Dendritic cell treated with granulocyte-macrophage colony-stimulating factor and Interleukin-4, amounts not matched to agents 40 ng/mL and 50 ng/mL, for 4 days (primary cell): ENCODE measurements around the gene CBLIF.
"Not testable (repeated sequence)": the region's sequence is repeated elsewhere in the genome, so short reads cannot be mapped to it uniquely, and the experiment has no call there.

ENCODE experiments used
- H3K27ac Mint-ChIP-seq: one replicate; pipeline ENCODE4 v1.8.0; 2022; ENCODE audit warnings: mild to moderate bottlenecking, mixed read lengths
- H3K27me3 Mint-ChIP-seq: one replicate; pipeline ENCODE4 v1.8.0; 2022; ENCODE audit warnings: mild to moderate bottlenecking, mixed read lengths
- H3K36me3 Mint-ChIP-seq: one replicate; pipeline ENCODE4 v1.8.0; 2022; ENCODE audit warnings: low read depth, mixed read lengths
- H3K4me1 Mint-ChIP-seq: one replicate; pipeline ENCODE4 v1.8.0; 2022; ENCODE audit warnings: low read depth, mixed read lengths
- H3K4me3 Mint-ChIP-seq: one replicate; pipeline ENCODE4 v1.8.0; 2022; ENCODE audit warnings: mild to moderate bottlenecking, moderate library complexity, mixed read lengths
- H3K9me3 Mint-ChIP-seq: one replicate; pipeline ENCODE4 v1.8.0; 2022; ENCODE audit warnings: mixed read lengths
- intact Hi-C: fragments of 100-400 bp; cut with micrococcal nuclease; formaldehyde crosslinking; loops from one replicate; pipeline ENCODE4 v1.15.0; 2022

The CBLIF gene

DNA sequence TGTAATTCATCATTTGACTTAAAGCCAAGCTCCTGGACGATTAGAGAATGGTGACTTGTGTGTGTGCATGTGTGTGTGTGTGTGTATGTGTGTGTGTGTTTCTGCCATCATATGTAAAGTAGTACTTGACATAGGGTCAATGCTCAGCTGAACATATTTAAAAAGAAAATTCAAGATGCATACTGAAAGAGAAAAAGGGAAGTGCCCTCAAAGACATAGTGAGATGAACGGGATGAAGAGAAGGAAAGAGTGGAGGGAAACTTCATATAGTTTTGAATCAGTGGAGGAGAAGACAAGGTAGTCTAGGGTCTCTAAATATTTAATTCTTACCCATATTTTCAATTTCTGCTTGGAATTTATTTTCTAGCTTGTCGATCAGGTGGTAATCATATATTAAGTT, 17.0 kb upstream of the CBLIF start:
- Mint-ChIP-seq H3K27ac (no peak overlapping the region), H3K36me3 (no peaks in the 10 kb centered on the region), H3K27me3 (no peaks in the 10 kb centered on the region), H3K4me1 (peaks cover 31% of the 10 kb centered on the region), H3K9me3 (peaks cover 4% of the 10 kb centered on the region), H3K4me3 (no peak overlapping the region)
- intact Hi-C loops, result no loop called here

DNA sequence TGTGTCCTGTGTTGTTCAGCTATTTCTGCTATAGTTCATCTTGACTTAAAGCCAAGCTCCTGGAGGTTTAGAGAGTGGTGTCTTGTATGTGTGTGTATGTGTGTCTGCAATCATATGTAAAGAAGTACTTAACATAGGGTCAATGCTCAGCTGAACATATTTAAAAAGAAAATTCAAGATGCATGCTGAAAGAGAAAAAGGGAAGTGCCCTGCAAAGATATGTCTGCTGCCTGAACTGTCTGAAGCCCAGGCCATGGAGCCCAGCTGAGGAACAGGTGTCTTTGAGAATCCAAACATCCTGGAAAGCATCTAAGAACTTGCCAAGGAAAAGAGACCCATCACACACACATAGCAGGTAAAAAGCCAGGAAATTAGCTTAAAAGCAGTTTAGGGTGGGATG, 14.4 kb upstream of the CBLIF start:
- Mint-ChIP-seq H3K36me3 (no peaks in the 10 kb centered on the region), H3K9me3 (no peaks in the 10 kb centered on the region), H3K4me3 (no peak overlapping the region), H3K27ac (no peak overlapping the region), H3K27me3 (no peaks in the 10 kb centered on the region), H3K4me1 (peaks cover 17% of the 10 kb centered on the region)
- intact Hi-C loops, result no loop called here

DNA sequence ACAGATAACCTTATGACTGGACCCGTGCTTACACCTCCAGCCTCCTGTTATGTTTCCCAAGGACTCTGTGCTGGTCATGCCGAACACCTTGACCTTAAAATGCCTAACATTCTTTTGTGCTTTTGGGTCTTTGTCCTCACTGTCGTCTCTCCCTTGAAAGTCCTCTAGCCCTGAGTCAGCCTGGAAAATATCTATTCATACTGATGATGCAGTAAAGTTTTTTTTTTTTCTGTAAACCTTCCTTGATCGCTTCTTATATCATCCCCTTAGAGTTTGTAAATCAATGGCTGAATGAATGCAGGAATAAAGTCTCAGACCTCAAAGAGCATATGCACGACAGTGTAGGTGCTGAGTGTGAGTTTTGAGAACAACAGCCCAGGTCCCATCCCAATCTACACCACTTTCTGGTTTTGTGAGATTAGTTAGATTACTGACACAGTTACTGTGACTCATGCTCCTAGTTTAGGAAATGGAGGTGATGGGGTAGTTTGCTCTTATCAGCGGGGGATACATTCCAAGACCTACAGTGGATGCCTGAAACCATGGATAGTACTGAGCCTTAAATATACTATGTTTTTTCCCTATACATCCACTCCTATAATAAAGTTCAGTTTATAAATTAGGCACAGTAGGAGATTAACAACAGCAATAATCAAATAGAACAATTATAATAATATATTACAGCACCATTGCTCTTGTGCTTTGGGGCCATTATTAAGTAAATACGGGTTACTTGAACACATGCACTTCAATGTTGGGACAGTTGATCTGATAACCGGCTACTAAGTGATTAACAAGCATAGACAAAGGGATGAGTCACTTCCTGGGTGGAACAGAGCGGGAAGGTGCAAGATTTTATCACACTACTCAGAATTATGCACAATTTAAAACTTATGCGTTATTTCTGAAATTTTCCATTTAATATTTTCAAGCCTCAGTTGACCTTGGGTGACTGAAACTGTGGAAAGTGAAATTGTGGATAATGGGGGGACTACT, 12.4 kb upstream of the CBLIF start:
- Mint-ChIP-seq H3K4me1 (peaks cover 17% of the 10 kb centered on the region), H3K4me3 (no peak overlapping the region), H3K27me3 (no peaks in the 10 kb centered on the region), H3K27ac (no peak overlapping the region), H3K36me3 (no peaks in the 10 kb centered on the region), H3K9me3 (no peaks in the 10 kb centered on the region)
- intact Hi-C loops, result no loop called here

DNA sequence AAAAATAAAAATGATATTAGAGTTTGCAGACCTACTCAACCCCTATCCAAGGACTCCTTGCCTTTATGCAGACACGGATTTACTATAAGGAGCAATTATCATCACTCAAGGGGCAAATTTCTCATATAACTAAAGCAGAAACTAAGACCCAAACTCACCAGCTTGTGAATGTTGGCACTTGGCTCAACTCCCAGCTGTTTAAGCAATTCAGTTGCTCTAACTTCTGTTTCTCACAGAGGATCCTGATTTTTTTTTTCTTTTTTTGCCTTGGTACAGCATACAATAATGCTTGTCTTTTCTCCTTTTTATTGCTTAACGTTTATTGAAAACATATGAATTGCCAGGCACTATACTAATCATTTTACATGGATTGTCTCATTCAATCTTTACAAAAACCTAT, 9.6 kb upstream of the CBLIF start:
- Mint-ChIP-seq H3K27me3 (no peaks in the 10 kb centered on the region), H3K4me3 (no peak overlapping the region), H3K4me1 (peaks cover 11% of the 10 kb centered on the region), H3K9me3 (no peaks in the 10 kb centered on the region), H3K36me3 (no peaks in the 10 kb centered on the region), H3K27ac (no peak overlapping the region)
- intact Hi-C loops, result no loop called here

DNA sequence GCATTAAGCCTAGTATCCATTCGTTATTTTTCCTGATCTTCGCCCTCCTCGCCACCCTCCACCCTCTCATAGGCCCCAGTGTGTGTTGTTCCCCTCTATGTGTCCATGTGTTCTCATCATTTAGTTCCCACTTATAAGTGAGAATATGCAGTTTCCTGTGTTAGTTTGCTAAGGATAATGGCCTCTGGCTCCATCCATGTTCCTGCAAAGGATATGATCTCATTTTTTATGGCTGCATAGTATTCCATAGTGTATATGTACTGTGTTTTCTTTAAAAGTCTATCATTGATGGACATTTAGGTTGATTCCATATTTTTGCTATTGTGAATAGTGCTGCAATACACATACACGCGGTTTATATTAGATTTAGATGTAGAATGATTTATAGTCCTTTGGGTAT, 6.1 kb upstream of the CBLIF start:
- intact Hi-C loops, H3K27me3 Mint-ChIP-seq, H3K36me3 Mint-ChIP-seq, H3K4me3 Mint-ChIP-seq, H3K9me3 Mint-ChIP-seq, H3K27ac Mint-ChIP-seq, H3K4me1 Mint-ChIP-seq: not testable (repeated sequence)

DNA sequence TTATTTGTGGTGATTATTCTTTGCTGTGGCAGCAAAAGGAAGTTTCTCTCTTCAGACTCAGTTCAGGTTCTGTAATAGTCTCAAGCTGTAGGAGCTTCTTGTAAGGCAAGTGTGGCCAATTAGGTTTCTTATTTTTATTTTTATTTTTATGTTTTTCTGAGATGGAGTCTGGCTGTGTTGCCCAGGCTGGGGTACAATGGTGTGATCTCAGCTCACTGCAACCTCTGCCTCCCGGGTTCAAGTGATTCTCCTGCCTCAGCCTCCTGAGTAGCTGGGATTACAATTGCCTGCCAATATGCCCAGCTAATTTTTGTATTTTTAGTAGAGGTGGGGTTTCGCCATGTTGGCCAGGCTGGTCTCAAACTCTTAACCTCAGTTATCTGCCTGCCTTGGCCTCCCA, 4.3 kb upstream of the CBLIF start:
- intact Hi-C loops, H3K27me3 Mint-ChIP-seq, H3K4me3 Mint-ChIP-seq, H3K36me3 Mint-ChIP-seq, H3K4me1 Mint-ChIP-seq, H3K27ac Mint-ChIP-seq, H3K9me3 Mint-ChIP-seq: not testable (repeated sequence)

DNA sequence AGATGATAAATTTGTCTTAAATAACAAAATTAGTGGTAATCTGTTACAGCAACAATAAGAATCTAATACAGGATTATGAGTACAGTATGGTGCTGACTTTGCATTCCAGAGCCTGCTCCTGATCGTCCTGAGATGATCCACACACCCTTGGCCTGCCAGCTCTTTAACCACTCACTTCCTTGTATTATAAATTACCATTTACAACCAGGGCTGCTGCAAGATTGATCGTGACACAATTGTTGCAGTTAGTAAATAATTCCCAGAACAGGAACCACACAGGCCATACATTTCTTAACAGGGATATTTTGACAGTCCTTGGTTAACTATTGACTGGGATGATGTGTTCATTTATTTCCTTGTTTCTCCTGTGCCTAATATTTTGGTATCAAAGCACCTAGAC, 3.8 kb upstream of the CBLIF start:
- H3K9me3 Mint-ChIP-seq, result no peaks in the 10 kb centered on the region
- intact Hi-C loops, result no loop called here
- H3K4me1 Mint-ChIP-seq, result no peaks in the 10 kb centered on the region
- no peak overlapping the region for H3K27ac Mint-ChIP-seq
- no peaks in the 10 kb centered on the region for H3K27me3 Mint-ChIP-seq
- no peak overlapping the region for H3K4me3 Mint-ChIP-seq
- no peaks in the 10 kb centered on the region for H3K36me3 Mint-ChIP-seq

DNA sequence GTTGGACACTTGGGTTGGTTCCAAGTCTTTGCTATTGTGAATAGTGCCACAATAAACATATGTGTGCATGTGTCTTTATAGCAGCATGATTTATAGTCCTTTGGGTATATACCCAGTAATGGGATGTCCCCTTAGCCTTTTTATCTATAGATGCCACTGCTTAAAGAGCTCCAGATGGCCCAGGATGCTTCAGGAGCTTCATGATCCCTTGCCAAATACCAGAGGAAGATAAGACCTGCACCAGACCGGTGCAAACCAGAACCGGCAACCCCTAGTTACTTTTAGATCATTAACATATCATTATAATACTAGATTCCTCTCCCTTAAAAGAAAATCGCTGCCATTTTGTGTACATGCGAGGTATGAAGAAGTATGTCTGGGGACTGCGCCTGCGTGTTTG, 3.1 kb upstream of the CBLIF start:
- H3K4me1 Mint-ChIP-seq, H3K27me3 Mint-ChIP-seq, H3K9me3 Mint-ChIP-seq, H3K4me3 Mint-ChIP-seq, intact Hi-C loops, H3K27ac Mint-ChIP-seq, H3K36me3 Mint-ChIP-seq: not testable (repeated sequence)

DNA sequence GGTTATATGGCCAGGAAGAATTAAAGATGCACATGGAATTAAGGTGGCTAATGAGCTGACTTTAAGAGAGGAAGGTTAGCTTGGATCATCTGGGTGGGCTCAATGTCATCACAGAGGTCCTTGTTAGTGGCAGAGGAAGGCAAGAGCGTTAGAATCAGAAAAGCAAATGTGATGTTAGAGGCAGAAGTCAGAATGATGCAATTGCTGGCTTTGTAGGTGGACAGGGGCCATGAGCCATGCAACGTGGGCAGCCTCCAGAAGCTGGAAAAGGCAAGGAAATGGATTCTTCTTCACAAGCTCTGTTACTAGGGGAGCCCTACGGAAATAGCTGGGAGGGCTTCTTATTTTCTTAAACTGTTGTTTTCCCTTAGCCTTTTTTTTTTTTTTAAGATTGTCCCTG, 2.3 kb upstream of the CBLIF start:
- no peaks in the 10 kb centered on the region for H3K36me3 Mint-ChIP-seq
- no peak overlapping the region for H3K27ac Mint-ChIP-seq
- no peaks in the 10 kb centered on the region for H3K9me3 Mint-ChIP-seq
- no peaks in the 10 kb centered on the region for H3K27me3 Mint-ChIP-seq
- intact Hi-C loops, result no loop called here
- H3K4me1 Mint-ChIP-seq, result no peaks in the 10 kb centered on the region
- H3K4me3 Mint-ChIP-seq, result no peak overlapping the region

DNA sequence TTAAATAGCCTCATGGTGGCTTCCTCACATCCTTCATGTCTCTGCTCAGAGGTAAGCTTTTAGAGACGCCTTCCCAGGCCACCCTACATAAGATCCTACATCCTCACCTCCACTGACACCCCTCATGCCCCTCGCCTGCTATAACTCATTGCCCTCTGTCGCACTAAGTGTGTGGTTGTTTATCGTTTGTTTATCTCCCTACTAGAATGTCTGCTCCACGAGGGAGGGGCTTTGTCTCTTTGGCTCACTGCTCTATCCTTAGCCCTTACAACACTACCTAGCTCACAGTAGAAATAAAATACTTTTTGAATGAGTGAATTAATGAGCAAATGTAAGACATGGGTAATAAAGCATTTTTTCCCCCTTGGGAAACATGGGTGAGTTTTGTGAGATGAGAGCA, 1.3 kb upstream of the CBLIF start:
- no peak overlapping the region for H3K4me3 Mint-ChIP-seq
- intact Hi-C loops, result no loop called here
- H3K27ac Mint-ChIP-seq, result no peak overlapping the region
- H3K4me1 Mint-ChIP-seq, result no peaks in the 10 kb centered on the region
- H3K36me3 Mint-ChIP-seq, result no peaks in the 10 kb centered on the region
- no peaks in the 10 kb centered on the region for H3K9me3 Mint-ChIP-seq
- no peaks in the 10 kb centered on the region for H3K27me3 Mint-ChIP-seq

DNA sequence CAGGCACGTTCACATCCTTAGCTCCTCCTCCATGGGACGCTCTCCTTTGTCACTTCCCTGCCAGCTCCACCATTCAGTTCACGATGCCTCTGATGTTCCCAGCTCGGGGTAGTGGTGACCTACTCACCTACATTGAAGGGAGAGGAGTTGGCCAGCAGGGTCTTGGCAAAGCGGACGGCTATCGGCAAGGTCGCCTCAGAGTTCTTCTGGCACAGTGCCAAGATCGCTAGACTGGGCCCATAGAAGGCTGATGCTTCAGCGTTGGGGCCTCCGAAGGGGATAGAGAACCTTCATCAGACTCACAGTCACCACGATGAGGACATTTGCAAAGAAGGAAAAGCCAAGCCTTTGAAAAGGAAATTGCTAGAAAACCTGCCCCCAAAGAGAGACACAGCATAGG, 3.0 kb downstream of the CBLIF start:
- Mint-ChIP-seq H3K36me3 (no peaks in the 10 kb centered on the region), H3K27me3 (no peaks in the 10 kb centered on the region), H3K4me3 (no peak overlapping the region), H3K27ac (no peak overlapping the region), H3K4me1 (no peaks in the 10 kb centered on the region), H3K9me3 (no peaks in the 10 kb centered on the region)
- intact Hi-C loops, result no loop called here

DNA sequence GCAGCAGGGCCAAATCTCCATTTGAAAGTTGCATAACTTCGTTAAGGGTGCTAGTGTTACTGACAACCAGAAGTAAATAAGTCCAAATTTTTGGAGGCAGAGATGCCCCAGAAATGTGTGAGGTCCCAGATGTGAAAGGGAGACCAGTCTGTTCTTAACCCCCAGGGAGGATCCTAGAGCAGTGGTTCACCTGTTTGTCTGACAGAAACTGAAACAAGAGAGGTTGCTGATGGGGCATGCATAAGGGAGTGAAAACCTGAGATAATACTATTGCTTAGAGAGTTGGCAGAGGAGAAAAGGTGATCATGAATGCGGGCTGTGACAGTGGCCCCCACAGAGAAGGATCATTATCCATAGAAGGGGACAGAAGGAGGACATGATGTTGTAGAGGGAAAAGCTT, 3.8 kb downstream of the CBLIF start:
- Mint-ChIP-seq H3K4me1 (no peaks in the 10 kb centered on the region), H3K27me3 (no peaks in the 10 kb centered on the region), H3K36me3 (no peaks in the 10 kb centered on the region), H3K9me3 (no peaks in the 10 kb centered on the region), H3K4me3 (no peak overlapping the region), H3K27ac (no peak overlapping the region)
- intact Hi-C loops, result no loop called here

DNA sequence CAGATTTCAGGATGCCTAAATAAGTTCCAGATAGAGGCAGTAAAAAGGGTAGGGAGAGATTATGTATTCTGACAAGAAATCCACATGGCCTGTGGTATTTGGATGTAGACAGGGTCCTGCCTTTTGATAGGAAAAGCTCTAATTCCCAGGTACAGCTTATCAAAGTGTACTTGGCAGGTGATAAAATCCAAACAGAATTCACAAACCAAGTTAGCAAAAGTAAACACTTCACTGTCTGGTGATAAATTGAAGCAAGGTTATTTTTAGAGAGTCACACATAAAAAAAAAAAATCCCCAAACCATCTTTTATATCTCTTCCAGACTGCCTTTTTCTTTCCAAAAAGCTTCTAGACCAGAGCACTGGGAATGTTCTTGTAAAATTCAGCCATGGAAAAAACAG, 5.7 kb downstream of the CBLIF start:
- H3K9me3 Mint-ChIP-seq, result no peaks in the 10 kb centered on the region
- H3K27ac Mint-ChIP-seq, result no peak overlapping the region
- no peaks in the 10 kb centered on the region for H3K4me1 Mint-ChIP-seq
- intact Hi-C loops, result no loop called here
- no peaks in the 10 kb centered on the region for H3K27me3 Mint-ChIP-seq
- no peak overlapping the region for H3K4me3 Mint-ChIP-seq
- no peaks in the 10 kb centered on the region for H3K36me3 Mint-ChIP-seq

DNA sequence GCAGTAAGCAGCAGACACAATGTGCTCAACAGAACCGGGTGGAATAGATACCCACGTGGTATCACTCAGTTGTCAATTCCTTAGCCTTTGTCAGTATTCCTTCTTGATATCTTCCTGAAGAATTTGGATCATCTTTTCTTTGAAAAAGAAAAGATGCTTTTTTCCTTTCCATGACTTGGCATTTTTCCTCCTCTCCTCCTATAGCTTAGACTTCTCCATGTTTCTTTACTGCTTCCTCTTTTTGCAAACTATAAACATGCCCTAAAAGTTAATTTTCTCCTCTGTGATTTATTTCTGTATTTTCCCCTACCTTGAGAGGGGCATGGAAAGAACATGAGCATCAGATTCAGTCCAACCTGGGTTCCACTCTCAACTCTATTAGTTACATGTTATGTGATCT, 11.7 kb downstream of the CBLIF start:
- H3K4me3 Mint-ChIP-seq, result no peak overlapping the region
- peak overlapping the region; percentile 3 for H3K27ac Mint-ChIP-seq
- no peaks in the 10 kb centered on the region for H3K36me3 Mint-ChIP-seq
- H3K4me1 Mint-ChIP-seq, result peaks cover 11% of the 10 kb centered on the region
- no peaks in the 10 kb centered on the region for H3K27me3 Mint-ChIP-seq
- no peaks in the 10 kb centered on the region for H3K9me3 Mint-ChIP-seq
- intact Hi-C loops, result no loop called here

DNA sequence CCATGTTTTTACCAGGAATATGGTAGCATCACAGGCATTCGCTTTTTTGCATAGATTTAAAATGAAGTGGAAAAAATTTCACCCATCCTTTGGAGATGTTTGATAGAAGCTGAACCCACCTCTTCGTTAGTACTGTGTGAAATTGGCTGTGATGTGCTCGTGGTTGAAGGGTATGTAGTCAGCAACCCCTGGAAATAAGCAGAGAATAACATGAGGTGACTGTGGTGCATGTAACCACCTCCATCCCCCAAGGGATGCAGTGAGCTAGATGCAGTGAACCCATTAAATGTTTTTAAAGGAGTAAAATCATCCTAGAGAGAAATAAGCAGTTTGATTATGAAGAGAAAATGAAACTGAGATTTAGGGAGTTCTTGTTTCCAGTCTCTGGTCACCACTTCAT, 15.9 kb downstream of the CBLIF start:
- Mint-ChIP-seq H3K36me3 (no peaks in the 10 kb centered on the region), H3K4me3 (no peak overlapping the region), H3K9me3 (no peaks in the 10 kb centered on the region), H3K27me3 (no peaks in the 10 kb centered on the region), H3K27ac (no peak overlapping the region), H3K4me1 (peaks cover 10% of the 10 kb centered on the region)
- intact Hi-C loops, result no loop called here
